DOHH2 (cell line): ENCODE data around the gene SCAPER.

Experiments used
- CTCF ChIP-seq: fragments of 200-600 bp; sonication (generic); IDR thresholded peaks from one replicate; pipeline ENCODE4 v1.5.1; 2014; ENCODE audit warnings: antibody characterized with exemption, mild to moderate bottlenecking, low read depth, low read length; ENCODE audit not compliant: poor library complexity, severe bottlenecking
- EZH2phosphoT487 ChIP-seq: fragments of 200-600 bp; sonication (generic); IDR thresholded peaks from 2 replicates; pipeline ENCODE4 v1.6.1; 2017; ENCODE audit warnings: borderline replicate concordance, mild to moderate bottlenecking, antibody characterized with exemption, low read length, moderate library complexity, mixed read lengths

DNA sequence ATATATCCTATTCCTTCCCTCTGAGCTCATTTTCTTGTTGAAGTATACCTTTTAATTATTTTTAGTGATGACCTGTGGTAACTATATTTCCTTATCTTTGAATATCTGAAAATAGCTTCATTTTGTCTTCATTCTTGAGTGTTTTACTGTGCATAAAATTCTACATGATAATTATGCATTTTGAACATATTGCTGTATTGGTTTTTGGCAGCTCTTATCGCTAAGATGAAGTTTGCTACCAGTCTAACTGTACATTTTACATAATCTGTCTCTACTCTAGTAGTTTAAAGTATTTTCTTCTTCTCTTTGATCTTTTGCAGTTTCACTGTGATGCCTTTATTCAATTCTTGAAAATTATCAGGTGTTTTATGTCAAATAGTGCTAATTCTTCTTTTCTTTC lies 379.0 kb downstream of the SCAPER start:
- no peak for TF ChIP-seq CTCF
- TF ChIP-seq EZH2phosphoT487, result no peak
